ENCODE measurements around the gene RPS29. TPM values are rescaled to one million over a fixed set of nuclear protein-coding genes. Genes with fewer than 3 reads are reported as not detected.
A peak's percentile ranks its signal among the peaks of the same experiment; 100 is the strongest.

The RPS29 gene
- total and polyA plus RNA-seq, 2 of the 13 experiments (the other 11 are each of a cell fraction or from before 2014, with no cell fraction given), result 4,303 to 8,215 TPM

- TF ChIP-seq ZFP41 (CRISPR knock-in tag; IDR thresholded peaks at IDR 0.05; ENCODE audit: borderline replicate concordance), result no peak
- no peak for TF ChIP-seq GPN1 (CRISPR knock-in tag; IDR thresholded peaks at IDR 0.05; ENCODE audit: borderline replicate concordance)
- no peak for TF ChIP-seq ATF4 (CRISPR knock-in tag; IDR thresholded peaks at IDR 0.05)
- 0 out of 2 replicates have a peak, but pooled peaks have one; percentile 79 for TF ChIP-seq KDM5B (CRISPR knock-in tag; IDR thresholded peaks at IDR 0.05; ENCODE audit: borderline replicate concordance)
- TF ChIP-seq MEIS1 (CRISPR knock-in tag; IDR thresholded peaks at IDR 0.05; ENCODE audit: borderline replicate concordance), result no peak; the same call in none of the 2 replicates
- no peak for TF ChIP-seq ZNF382 (CRISPR knock-in tag; IDR thresholded peaks at IDR 0.05; ENCODE audit: borderline replicate concordance)
- TF ChIP-seq GTF3A (CRISPR knock-in tag; conservative IDR thresholded peaks at IDR 0.05), result no peak
- TF ChIP-seq REXO4 (CRISPR knock-in tag; IDR thresholded peaks at IDR 0.05; ENCODE audit: borderline replicate concordance), result no peak
- TF ChIP-seq DRAP1 (CRISPR knock-in tag; IDR thresholded peaks at IDR 0.05), result peak; percentile 87
- TF ChIP-seq GZF1 (CRISPR knock-in tag; IDR thresholded peaks at IDR 0.05), result 0 out of 2 replicates have a peak, but pooled peaks have one; percentile 27
- no peak for TF ChIP-seq SYNCRIP (IDR thresholded peaks at IDR 0.05; ENCODE audit: insufficient read depth, low read depth, low read length)
- no peak for TF ChIP-seq ZNF589 (CRISPR knock-in tag; conservative IDR thresholded peaks at IDR 0.05)
- TF ChIP-seq ZNF503 (CRISPR knock-in tag; IDR thresholded peaks at IDR 0.05), result peak; percentile 25; the same call in 1 of the 2 replicates
- no peak for TF ChIP-seq FOXO1 (CRISPR knock-in tag; IDR thresholded peaks at IDR 0.05)
- TF ChIP-seq ZNF496 (CRISPR knock-in tag; IDR thresholded peaks at IDR 0.05; ENCODE audit: insufficient replicate concordance), result no peak
- no peak for TF ChIP-seq ZNF207 (IDR thresholded peaks at IDR 0.05; ENCODE audit: borderline replicate concordance)
- no peak for TF ChIP-seq SKI (IDR thresholded peaks at IDR 0.05; ENCODE audit: partially characterized antibody)
- peak; percentile 17; the same call in 1 of the 2 replicates for TF ChIP-seq SOX5 (CRISPR knock-in tag; IDR thresholded peaks at IDR 0.05; ENCODE audit: borderline replicate concordance)
- TF ChIP-seq ZSCAN25 (CRISPR knock-in tag; IDR thresholded peaks at IDR 0.05), result peak; percentile 29; the same call in 1 of the 2 replicates
- TF ChIP-seq PHF20 (CRISPR knock-in tag; IDR thresholded peaks at IDR 0.05), result peak; percentile 71
- no peak for TF ChIP-seq HNF4G (IDR thresholded peaks at IDR 0.05; ENCODE audit: borderline replicate concordance, low read depth, low read length)
- TF ChIP-seq HNF4G (CRISPR knock-in tag; IDR thresholded peaks at IDR 0.05; ENCODE audit: borderline replicate concordance, low read depth), result no peak
- no peak for TF ChIP-seq SCMH1 (CRISPR knock-in tag; IDR thresholded peaks at IDR 0.05; ENCODE audit: borderline replicate concordance)
- TF ChIP-seq ZNF264 (CRISPR knock-in tag; IDR thresholded peaks at IDR 0.05), result peak; percentile 19; the same call in 1 of the 2 replicates
- peak; percentile 61 for TF ChIP-seq MAX (IDR thresholded peaks at IDR 0.05)
- TF ChIP-seq ZNF788 (CRISPR knock-in tag; IDR thresholded peaks at IDR 0.05; ENCODE audit: borderline replicate concordance), result peak; percentile 29; the same call in 1 of the 2 replicates
- no peak for TF ChIP-seq ZFP1 (CRISPR knock-in tag; IDR thresholded peaks at IDR 0.05)
Measured at GRCh38 chr14:49620182-49621113, 34.3 kb upstream of the RPS29 start, which contains the start of the genes MGAT2 and RPL36AL (continued).
